Frontal cortex (tissue), 4 donors: ENCODE results near the gene EFHB. TPM values are rescaled to one million over a fixed set of nuclear protein-coding genes. Genes with fewer than 3 reads are reported as not detected.
"Not testable (repeated sequence)": the region's sequence is repeated elsewhere in the genome, so short reads cannot be mapped to it uniquely, and the experiment has no call there.

Experiments
- DNase-seq, 2 donors: peaks; one replicate each; pipeline ENCODE4 v3.0.0; 2012; ENCODE audit warnings: low spot score in 2 of 2
- FAIRE-seq: peaks from 2 replicates; lab custom pipeline; 2012; peaks lifted over from hg19 to GRCh38; lab: Jason Lieb, UNC
- total RNA-seq: library from RNA; depleted of rRNA; stranded (reverse); fragments of >200 nt; gene quantifications from one replicate; pipeline ENCODE4 v1.2.3, GENCODE V29; 2014
- donor health status: control.
- donor health status: control.
- donor health status: control.

The EFHB gene
- 0.41 TPM for total RNA-seq

GRCh38 chr3:19934098-19934566, at the start of gene EFHB:
Gene EFHB, minus strand, starts transcription at chr3:19934217. Its CDS starts 199 bp downstream, at chr3:19934018.
- no peak for FAIRE-seq

GRCh38 chr3:19972054-19972453, 38.0 kb upstream of the EFHB start:
- DNase-seq, result no peak
- no peak for FAIRE-seq

More at GRCh38 chr3:19934098-19934566, at the start of gene EFHB:
- no peak for DNase-seq

GRCh38 chr3:19970327-19970726, 36.3 kb upstream of the EFHB start:
- DNase-seq (no peak), FAIRE-seq (no peak)

- no peak for FAIRE-seq
These were observed 33.8 kb upstream of the EFHB start for GRCh38 chr3:19967812-19968211.

GRCh38 chr3:19967208-19967607, 33.2 kb upstream of the EFHB start:
- DNase-seq (no peak), FAIRE-seq (no peak)

More at GRCh38 chr3:19967812-19968211, 33.8 kb upstream of the EFHB start:
- no peak for DNase-seq

GRCh38 chr3:19961960-19962359, 27.9 kb upstream of the EFHB start:
- FAIRE-seq, result no peak
- no peak for DNase-seq

- DNase-seq, result no peak
- no peak for FAIRE-seq
These were observed 26.7 kb upstream of the EFHB start for GRCh38 chr3:19960696-19961095.

GRCh38 chr3:19959505-19959904, 25.5 kb upstream of the EFHB start:
- DNase-seq (no peak), FAIRE-seq (no peak)

- not testable (repeated sequence) for DNase-seq, FAIRE-seq
These were observed 23.3 kb upstream of the EFHB start for GRCh38 chr3:19957354-19957753.

GRCh38 chr3:19954676-19955075, 20.7 kb upstream of the EFHB start:
- DNase-seq, result no peak
- FAIRE-seq, result no peak

GRCh38 chr3:19950316-19950715, 16.3 kb upstream of the EFHB start:
- no peak for FAIRE-seq
- DNase-seq, result no peak

- FAIRE-seq (no peak), DNase-seq (no peak)
These were observed 14.2 kb upstream of the EFHB start for GRCh38 chr3:19948226-19948591.

GRCh38 chr3:19947549-19948225, 13.7 kb upstream of the EFHB start:
- FAIRE-seq, result no peak

GRCh38 chr3:19946832-19947548, 13.0 kb upstream of the EFHB start, which contains the start of gene RAB5A:
Gene RAB5A, plus strand, starts transcription at chr3:19947097. Its CDS starts 3,802 bp downstream, at chr3:19950899.
- DNase-seq, result peak; percentile 91 to 93
- peak; percentile 21 for FAIRE-seq

More at GRCh38 chr3:19947549-19948225, 13.7 kb upstream of the EFHB start:
- DNase-seq, result peak; percentile 26 to 48

- no peak for FAIRE-seq
- DNase-seq, result peak; percentile 12 to 22
These were observed 12.2 kb upstream of the EFHB start for GRCh38 chr3:19945969-19946831.

- DNase-seq (no peak), FAIRE-seq (no peak)
These were observed 11.5 kb upstream of the EFHB start for GRCh38 chr3:19945534-19945933.

GRCh38 chr3:19940643-19941042, 6.6 kb upstream of the EFHB start:
- no peak for FAIRE-seq
- DNase-seq, result no peak

GRCh38 chr3:19938295-19938627, 4.2 kb upstream of the EFHB start:
- FAIRE-seq, result no peak

GRCh38 chr3:19937459-19938294, 3.7 kb upstream of the EFHB start:
- FAIRE-seq (no peak), DNase-seq (no peak)

More at GRCh38 chr3:19938295-19938627, 4.2 kb upstream of the EFHB start:
- no peak for DNase-seq
